ENCODE measurements around the gene CEP112.

Gene CEP112

DNA sequence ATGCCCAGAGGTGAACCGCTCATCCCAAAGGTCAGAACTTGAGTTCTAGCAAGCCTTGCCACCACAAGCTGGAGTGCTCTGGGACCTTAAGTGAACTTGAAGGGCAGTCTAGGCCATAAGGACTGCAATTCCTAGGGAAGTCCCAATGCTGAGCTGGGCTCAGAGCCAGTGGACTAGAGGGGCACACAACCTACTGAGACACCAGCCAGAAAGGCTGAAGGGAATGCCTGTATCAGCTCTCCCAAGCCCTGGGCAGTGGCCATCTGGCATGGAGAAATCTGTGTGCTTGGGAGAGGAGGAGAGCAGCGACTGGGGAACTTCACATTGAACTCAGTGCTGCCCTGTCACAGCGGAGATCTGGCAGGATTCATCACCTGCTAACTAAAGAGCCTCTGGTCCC is 201.3 kb downstream of the CEP112 start:
- H3K4me3 ChIP-seq (replicated peaks; ENCODE audit: low read depth, low read length) = no peak overlapping the region
- TF ChIP-seq, protein P1, sequence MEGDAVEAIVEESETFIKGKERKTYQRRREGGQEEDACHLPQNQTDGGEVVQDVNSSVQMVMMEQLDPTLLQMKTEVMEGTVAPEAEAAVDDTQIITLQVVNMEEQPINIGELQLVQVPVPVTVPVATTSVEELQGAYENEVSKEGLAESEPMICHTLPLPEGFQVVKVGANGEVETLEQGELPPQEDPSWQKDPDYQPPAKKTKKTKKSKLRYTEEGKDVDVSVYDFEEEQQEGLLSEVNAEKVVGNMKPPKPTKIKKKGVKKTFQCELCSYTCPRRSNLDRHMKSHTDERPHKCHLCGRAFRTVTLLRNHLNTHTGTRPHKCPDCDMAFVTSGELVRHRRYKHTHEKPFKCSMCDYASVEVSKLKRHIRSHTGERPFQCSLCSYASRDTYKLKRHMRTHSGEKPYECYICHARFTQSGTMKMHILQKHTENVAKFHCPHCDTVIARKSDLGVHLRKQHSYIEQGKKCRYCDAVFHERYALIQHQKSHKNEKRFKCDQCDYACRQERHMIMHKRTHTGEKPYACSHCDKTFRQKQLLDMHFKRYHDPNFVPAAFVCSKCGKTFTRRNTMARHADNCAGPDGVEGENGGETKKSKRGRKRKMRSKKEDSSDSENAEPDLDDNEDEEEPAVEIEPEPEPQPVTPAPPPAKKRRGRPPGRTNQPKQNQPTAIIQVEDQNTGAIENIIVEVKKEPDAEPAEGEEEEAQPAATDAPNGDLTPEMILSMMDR (IDR thresholded peaks at IDR 0.05; ENCODE audit: low read depth, low read length, missing control alignments) = no peak
- no peak for DNase-seq (ENCODE audit: extremely low read depth, low read depth)

DNA sequence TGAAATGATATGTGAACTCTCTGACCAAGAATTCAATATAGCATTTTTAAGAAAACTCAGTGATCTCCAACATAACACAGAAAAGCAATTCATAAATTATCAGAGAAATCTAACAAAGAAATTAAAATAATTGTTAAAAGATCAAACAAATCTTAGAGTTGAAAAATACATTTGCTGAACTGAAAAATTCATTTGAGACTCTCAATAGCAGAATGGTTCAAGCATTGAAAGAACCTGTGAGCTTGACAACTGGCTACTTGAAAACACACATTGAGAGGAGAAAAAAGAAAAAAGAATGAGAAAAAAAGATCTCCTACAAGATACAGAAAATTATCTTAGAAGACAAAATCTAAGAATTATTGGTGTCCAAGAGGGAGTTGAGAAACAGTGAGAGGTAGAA is 203.5 kb downstream of the CEP112 start:
- no peak overlapping the region for H3K4me3 ChIP-seq (replicated peaks; ENCODE audit: low read depth, low read length)
- TF ChIP-seq, protein P1 (IDR thresholded peaks at IDR 0.05; ENCODE audit: low read depth, low read length, missing control alignments) = no peak

DNA sequence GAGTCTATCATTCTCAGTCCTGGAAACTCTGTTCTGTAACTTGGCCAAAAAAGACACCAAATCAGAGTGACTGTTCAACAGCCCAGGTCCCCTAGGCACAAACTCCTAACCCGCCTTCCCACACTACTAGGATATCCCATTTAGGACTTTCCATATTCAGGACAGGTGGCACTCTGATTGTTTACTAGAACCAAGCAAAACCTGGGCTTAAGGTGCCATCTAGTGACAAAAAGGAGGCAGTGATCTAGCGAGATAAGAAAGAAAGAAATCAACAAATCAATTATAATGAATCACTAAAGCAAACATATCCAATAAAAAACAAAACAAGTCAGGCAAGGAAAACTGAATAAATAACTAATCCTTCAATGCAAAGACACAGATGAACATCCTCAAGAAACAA is 203.9 kb downstream of the CEP112 start:
- TF ChIP-seq, protein P1 (IDR thresholded peaks at IDR 0.05; ENCODE audit: low read depth, low read length, missing control alignments) = peak; percentile 44
- DNase-seq (ENCODE audit: extremely low read depth, low read depth) = peak; percentile 26
- no peak overlapping the region for H3K4me3 ChIP-seq (replicated peaks; ENCODE audit: low read depth, low read length)

More for the DNA sequence above, 203.5 kb downstream of the CEP112 start:
- DNase-seq (ENCODE audit: extremely low read depth, low read depth) = no peak

DNA sequence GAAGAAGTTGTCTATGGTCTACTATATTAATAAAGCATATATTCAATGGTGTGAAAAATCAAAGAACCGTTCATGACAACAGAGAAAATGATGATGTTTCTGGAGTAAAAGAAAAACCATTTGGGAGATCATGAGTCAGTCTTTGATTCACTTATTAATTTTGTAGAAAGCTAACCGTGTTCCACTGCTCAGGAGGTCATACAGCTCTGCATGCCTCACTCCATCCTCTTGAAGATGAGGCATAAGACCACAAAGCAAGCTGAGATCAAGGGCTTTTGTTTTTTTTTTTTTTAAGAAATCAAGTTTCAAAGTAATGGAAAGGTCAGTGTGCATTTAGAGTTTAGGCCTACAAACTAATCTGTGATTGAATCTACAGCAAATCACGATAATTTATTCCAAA is 206.4 kb downstream of the CEP112 start:
- DNase-seq (ENCODE audit: extremely low read depth, low read depth) = no peak
- TF ChIP-seq, protein P1 (IDR thresholded peaks at IDR 0.05; ENCODE audit: low read depth, low read length, missing control alignments) = no peak
- no peak overlapping the region for H3K4me3 ChIP-seq (replicated peaks; ENCODE audit: low read depth, low read length)

DNA sequence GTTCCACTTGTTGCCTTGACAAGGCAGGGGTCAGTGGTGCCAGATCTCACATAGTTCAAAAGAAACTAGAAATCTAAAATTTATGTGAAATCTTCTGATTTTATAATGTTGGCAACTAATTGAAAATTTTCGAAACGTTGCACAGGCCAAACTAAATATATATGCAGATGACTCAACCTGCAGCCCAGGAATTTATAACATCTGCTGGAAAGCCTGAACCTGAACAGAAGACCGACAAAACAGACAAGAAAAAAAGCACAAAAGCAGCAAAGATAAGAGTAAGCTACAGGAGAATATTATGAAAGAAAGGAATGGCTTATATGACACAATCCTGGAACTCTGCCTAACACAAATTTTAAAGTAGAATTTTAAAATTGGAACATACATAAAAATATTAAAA is 207.6 kb downstream of the CEP112 start:
- TF ChIP-seq, protein P1 (IDR thresholded peaks at IDR 0.05; ENCODE audit: low read depth, low read length, missing control alignments) = no peak
- DNase-seq (ENCODE audit: extremely low read depth, low read depth) = no peak
- no peak overlapping the region for H3K4me3 ChIP-seq (replicated peaks; ENCODE audit: low read depth, low read length)

DNA sequence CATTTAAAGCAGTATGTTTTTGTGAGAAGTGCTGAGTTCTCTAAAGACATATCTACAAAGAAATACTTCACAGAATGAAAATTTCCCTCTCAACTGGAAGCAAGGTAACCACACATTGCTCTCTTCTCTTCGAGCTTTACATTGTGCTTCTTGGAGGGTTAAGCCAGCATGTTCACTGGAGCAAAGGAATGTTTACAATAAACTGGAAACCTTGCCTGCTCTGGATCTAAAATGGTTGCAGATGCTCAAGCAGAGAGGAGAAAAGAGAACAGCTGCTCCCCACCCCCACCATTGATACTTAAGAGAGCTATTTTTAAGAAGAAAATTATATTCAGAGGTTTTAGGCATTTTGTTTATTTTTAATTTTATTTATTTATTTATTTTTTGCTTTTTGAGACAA is 213.1 kb downstream of the CEP112 start:
- TF ChIP-seq, protein P1 (IDR thresholded peaks at IDR 0.05; ENCODE audit: low read depth, low read length, missing control alignments) = no peak
- H3K4me3 ChIP-seq (replicated peaks; ENCODE audit: low read depth, low read length) = no peak overlapping the region
- DNase-seq (ENCODE audit: extremely low read depth, low read depth) = peak; percentile 55

DNA sequence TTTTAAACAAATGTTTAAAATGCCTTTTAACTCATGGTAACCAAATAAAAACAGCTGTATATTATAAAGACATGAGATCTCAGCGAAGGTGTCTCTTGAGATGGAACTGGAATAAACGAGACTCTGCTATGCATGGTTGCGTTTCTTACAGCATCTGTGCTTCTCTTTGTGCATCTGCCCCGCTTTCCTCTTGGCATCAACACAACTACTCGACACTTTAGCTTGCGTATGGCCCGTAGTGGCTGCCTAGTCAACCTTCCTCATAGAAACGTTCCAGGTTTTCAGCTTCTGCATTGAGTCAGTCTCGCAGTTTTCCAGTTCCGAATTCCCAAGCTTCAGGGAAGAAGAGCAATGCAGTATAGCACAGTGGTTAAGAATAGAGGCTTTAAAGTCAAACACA is 214.9 kb downstream of the CEP112 start:
- TF ChIP-seq, protein P1 (IDR thresholded peaks at IDR 0.05; ENCODE audit: low read depth, low read length, missing control alignments) = no peak
- DNase-seq (ENCODE audit: extremely low read depth, low read depth) = peak; percentile 43
- no peak overlapping the region for H3K4me3 ChIP-seq (replicated peaks; ENCODE audit: low read depth, low read length)
